Hematopoietic multipotent progenitor cell (in vitro differentiated cells): ENCODE data around the gene ATP5F1A. TPM values are rescaled to one million over a fixed set of nuclear protein-coding genes. Genes with fewer than 3 reads are reported as not detected.
"Not testable (repeated sequence)": the region's sequence is repeated elsewhere in the genome, so short reads cannot be mapped to it uniquely, and the experiment has no call there.

Source experiments
- DNase-seq, 3 donors: peaks; one replicate each; pipeline ENCODE4 v3.0.0-alpha.2; 2011 to 2015; ENCODE audit warnings: low read depth in 2 of 3, low spot score in 2 of 3
- small RNA-seq: library from RNA; depleted of rRNA; stranded (forward); fragments of <200 nt; gene quantifications from one replicate; pipeline ENCODE3, GENCODE V24; 2012
- total RNA-seq: library from RNA; depleted of rRNA; stranded (reverse); fragments of >200 nt; gene quantifications from one replicate; pipeline ENCODE4 v1.2.3, GENCODE V29; 2012

The ATP5F1A gene
- total RNA-seq, 1 donor, result 722 TPM

DNA sequence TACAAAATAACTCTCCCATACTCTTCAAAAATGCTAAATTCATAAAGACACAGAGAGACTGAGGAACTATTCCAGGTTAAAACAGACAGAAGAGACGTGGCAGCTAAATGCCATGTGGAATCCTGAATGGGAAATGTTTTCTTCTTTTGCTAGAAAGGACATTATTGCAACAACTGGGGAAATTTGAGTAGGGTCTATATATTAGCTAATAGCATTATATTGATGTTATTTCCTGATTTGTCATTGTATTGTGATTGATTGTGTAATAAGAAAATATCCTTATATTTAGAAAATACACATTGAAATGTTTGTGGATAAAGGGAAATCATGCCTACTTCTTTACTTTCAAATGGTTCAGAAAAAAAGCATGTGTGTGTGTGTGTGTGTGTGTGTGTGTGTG, 49.5 kb downstream of the ATP5F1A start:
- no peak for DNase-seq

DNA sequence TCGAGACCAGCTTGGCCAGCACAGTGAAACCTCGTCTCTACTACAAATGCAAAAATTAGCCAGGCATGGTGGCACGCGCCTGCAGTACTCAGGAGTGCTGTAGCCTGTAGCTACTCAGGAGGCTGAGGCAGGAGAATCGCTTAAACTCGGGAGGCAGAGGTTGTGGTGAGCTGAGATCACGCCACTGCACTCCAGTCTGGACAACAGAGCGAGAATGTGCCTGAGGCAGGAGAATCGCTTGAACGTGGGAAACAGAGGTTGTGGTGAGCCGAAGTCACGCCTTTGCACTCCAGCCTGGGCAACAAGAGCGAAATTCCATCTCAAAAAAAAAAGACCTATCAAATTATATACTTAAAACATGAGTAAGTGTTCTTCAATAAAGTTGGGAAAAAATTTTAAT, 50.7 kb downstream of the ATP5F1A start:
- DNase-seq, result not testable (repeated sequence)

DNA sequence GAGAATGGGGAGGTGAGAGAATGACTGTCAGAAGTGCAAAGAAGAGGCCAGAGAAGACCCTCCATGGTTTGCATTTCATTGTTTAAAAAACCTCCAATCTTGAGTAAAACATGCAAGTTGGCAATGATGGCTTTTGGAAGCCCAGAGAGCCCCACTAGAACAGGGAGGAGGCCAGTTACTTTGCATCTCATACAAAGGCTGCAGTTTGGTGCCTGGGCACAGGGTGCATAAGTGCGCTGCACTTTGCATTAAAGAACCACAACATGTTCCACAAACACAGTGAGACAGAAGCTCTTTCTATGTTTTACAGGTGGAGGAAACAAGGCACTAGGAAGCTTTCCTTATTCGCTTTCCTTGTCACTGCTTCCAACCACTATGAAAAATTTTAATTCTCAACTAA, 51.4 kb downstream of the ATP5F1A start:
- no peak for DNase-seq

DNA sequence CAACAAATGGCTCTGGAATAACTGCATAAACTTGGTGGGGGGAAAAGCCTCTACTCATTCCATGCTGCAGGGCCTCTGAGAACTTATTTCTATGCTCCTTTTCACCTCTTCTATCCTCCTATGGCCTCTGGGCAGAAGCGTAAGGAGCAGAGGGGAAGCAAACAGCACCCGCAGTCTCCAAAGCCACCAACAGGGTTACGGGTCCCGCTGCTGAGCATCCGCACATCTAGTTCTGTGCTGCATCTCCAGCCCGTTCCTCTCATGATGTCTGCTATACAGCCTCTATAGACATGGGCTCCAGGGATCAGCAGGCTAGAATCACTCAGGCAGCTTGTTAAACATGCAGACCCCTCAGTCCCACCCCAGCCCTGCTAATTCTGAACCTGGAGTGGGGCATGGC, 52.0 kb downstream of the ATP5F1A start:
- DNase-seq, result no peak

DNA sequence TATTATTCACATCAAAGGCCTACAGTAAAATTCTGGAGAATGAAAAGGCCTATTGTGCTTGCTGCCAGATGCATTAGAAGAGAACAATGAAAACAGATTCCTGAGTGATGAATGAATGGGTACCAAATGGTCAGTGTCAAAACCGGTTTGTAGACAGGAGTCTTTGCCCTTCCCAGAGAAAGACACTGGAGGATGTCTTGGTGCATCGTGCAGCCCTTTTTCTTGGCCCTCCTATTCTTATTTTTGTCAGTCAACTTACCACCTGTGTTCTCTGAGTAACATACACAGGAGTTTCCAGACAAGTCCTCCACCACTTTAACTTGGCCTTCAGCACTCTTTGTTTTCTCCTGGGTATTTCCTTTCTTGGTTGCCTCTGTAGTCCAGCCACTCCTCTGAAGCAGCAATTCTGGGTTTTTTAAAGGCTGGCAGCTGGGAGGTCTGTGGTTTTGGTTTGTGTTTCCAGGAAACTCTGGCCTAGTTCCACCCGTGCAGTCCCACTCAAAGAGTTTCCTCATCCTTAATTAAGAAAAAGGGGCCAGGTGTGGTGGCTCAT, 55.4 kb downstream of the ATP5F1A start:
- peak in 1 of 3 donors; percentile 63 for DNase-seq

DNA sequence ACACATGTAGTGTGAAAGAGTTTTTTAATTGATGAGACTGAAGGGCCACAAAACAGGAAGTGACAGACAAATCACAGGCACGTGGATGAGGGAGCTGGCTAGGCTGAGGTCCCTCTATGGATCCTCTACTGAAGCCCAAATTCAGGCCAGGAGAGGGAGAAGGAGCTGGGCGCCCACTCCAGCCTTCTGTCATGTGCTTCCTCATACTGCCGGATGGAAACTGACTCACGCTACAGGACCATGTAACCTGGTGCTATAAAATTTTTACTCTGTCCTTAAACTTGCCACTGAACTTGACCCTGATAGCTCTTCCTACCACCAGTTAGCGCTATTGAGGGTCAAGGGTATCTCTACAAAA, 57.4 kb downstream of the ATP5F1A start:
- peak in 1 of 3 donors; percentile 26 for DNase-seq

DNA sequence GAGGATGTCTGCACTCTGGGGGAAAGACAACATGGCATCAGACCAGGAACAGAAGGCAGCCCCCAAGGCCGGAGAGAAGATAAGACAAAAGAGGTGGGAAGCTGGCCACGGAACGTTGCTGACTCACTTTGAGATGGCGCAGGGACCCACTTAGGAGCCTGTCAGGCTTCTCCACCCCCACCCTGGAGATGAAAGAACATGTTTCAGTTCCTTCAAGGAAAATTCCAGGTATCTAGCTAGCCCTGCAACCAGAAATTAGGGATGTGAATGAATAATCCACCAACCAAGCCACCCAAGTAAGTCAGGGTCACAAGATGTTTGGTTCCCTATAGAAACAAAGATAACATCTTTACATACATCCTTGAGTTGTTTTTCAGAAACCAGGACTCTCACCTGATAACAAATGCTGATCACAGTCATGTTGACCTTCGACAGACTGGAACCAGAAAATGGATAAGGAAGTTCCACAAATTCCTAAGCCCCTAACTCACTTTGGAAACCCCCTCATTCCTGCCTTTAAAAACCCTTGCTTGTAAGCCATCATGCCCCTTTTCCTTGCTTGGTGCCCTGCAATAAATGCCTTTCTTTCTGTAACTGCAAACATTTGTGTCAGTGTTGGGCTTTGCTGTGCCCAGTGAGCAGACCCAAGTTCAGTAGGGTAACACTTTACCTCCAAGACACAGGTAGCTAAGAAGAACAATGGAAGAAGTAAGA, 57.9 kb downstream of the ATP5F1A start:
- DNase-seq, result no peak

GRCh38 chr18:46037512-46038305, 60.4 kb downstream of the ATP5F1A start:
- DNase-seq, result no peak

GRCh38 chr18:46035696-46036680, 62.1 kb downstream of the ATP5F1A start:
- no peak for DNase-seq

- DNase-seq, result no peak
These were observed 63.9 kb downstream of the ATP5F1A start for GRCh38 chr18:46034230-46034629.

- DNase-seq, result no peak
These were observed 66.4 kb downstream of the ATP5F1A start for GRCh38 chr18:46031741-46032140.

Small RNA genes lying within 50 kb of the gene (small RNA-seq; reads per million reads assigned to genes)
- gene RNU6-1278P, result not detected
- gene RNY4P37, result not detected

Other genes starting within 250 kb of the ATP5F1A start
- gene EPG5, start 131.0 kb downstream of the ATP5F1A start, total RNA-seq, result 28.3 TPM
- 18.3 TPM for gene PSTPIP2, start 26.0 kb downstream of the ATP5F1A start, total RNA-seq
- 17.8 TPM for gene HAUS1, start 6.1 kb upstream of the ATP5F1A start, total RNA-seq